ENCODE data around the gene EDIL3.

GRCh38 chr5:83922699-83923098 lies 462.0 kb downstream of the EDIL3 start:
- TF ChIP-seq CTCF (IDR thresholded peaks at IDR 0.05) (no peak), TCF7L2 (IDR thresholded peaks at IDR 0.05; ENCODE audit: low read depth, low read length) (no peak), POLR2AphosphoS5 (IDR thresholded peaks at IDR 0.05; ENCODE audit: low read depth, low read length) (no peak), REST (IDR thresholded peaks at IDR 0.05; ENCODE audit: insufficient read depth in 1 of 2, low read depth in 2 of 2, low read length in 1 of 2) (no peak), SIN3A (IDR thresholded peaks at IDR 0.05; ENCODE audit: borderline replicate concordance, insufficient read depth, low read depth, low read length) (no peak)
